Tibial nerve (tissue), 4 donors: ENCODE data around the gene MORN3. TPM values are rescaled to one million over a fixed set of nuclear protein-coding genes. Genes with fewer than 3 reads are reported as not detected.
"Not testable (repeated sequence)": the region's sequence is repeated elsewhere in the genome, so short reads cannot be mapped to it uniquely, and the experiment has no call there.

Experiments
- DNase-seq, 2 donors: peaks; one replicate each; pipeline ENCODE4 v3.0.0-alpha.2; 2019; ENCODE audit warnings: low spot score in 2 of 2
- H3K27ac ChIP-seq, 4 donors: fragments of 200-600 bp; sonication (generic) in 3 of 4; one replicate each; pipeline ENCODE4 v1.5.1; 2017 to 2019; ENCODE audit warnings: mild to moderate bottlenecking in 1 of 4
- H3K27me3 ChIP-seq, 2 donors: fragments of 200-600 bp; sonication (generic) in 1 of 2; one replicate each; pipeline versions ENCODE4 v1.5.1 to v1.6.0; 2017 to 2019
- H3K36me3 ChIP-seq, 3 donors: fragments of 200-600 bp; sonication (generic); one replicate each; pipeline ENCODE4 v1.5.1; 2018 to 2019
- H3K4me1 ChIP-seq, 4 donors: fragments of 200-600 bp; sonication (generic) in 3 of 4; one replicate each; pipeline ENCODE4 v1.5.1; 2017 to 2019
- H3K4me3 ChIP-seq, 4 donors: fragments of 200-600 bp; sonication (generic) in 3 of 4; one replicate each; pipeline ENCODE4 v1.5.1; 2017 to 2019; ENCODE audit warnings: mild to moderate bottlenecking in 1 of 4, moderate library complexity in 1 of 4
- H3K9me3 ChIP-seq, 4 donors: fragments of 200-600 bp; sonication (generic) in 3 of 4; one replicate each; pipeline ENCODE4 v1.5.1; 2017 to 2019
- CTCF ChIP-seq, 5 experiments: fragments of 200-600 bp in 3 of 5; fragments of 450-650 bp in 2 of 5; sonication (generic) in 3 of 5; IDR thresholded peaks; one replicate each; pipeline ENCODE4 v1.5.1; 2016 to 2019; ENCODE audit warnings: antibody characterized with exemption in 5 of 5, mild to moderate bottlenecking in 3 of 5, moderate library complexity in 2 of 5
- EP300 ChIP-seq, 2 donors: sonication (generic); formaldehyde crosslinking; IDR thresholded peaks; one replicate each; pipeline ENCODE4 v1.6.1; 2017; ENCODE audit warnings: antibody characterized with exemption in 2 of 2, mild to moderate bottlenecking in 1 of 2
- POLR2A ChIP-seq, 2 donors: fragments of 450-650 bp; IDR thresholded peaks; one replicate each; pipeline ENCODE4 v1.6.1; 2017; ENCODE audit warnings: antibody characterized with exemption in 2 of 2, mild to moderate bottlenecking in 2 of 2, moderate library complexity in 2 of 2
- WGBS, 2 donors: methylation state at CpG; one replicate each; pipeline ENCODE4 v1.1.5; 2018; 5-methylcytosine and 5-hydroxymethylcytosine counted together
- total RNA-seq, 4 donors: library from RNA; depleted of rRNA; stranded (reverse); fragments of >200 nt; gene quantifications; one replicate each; pipeline ENCODE4 v1.1.0, GENCODE V29; 2016

MORN3 gene
- total RNA-seq, 4 donors from 2014 or later: under 0.01 TPM; not detected in 3

GRCh38 chr12:121689430-121689829 is 20.0 kb upstream of the MORN3 start:
- DNase-seq: no peak
- H3K4me3 ChIP-seq: no peak overlapping the region
- WGBS, 2 donors: 93 to 94% methylated on average over 2 of the region's 2 CpGs
- H3K36me3 ChIP-seq: no peaks in the 10 kb centered on the region
- no peaks in the 10 kb centered on the region for H3K27me3 ChIP-seq
- H3K27ac ChIP-seq: no peak overlapping the region
- H3K4me1 ChIP-seq: peaks cover 0 to 16% (median 7%) of the 10 kb centered on the region in 4 donors
- no peaks in the 10 kb centered on the region for H3K9me3 ChIP-seq
- TF ChIP-seq POLR2A (IDR thresholded peaks at IDR 0.05) (no peak), EP300 (IDR thresholded peaks at IDR 0.05) (no peak), CTCF (IDR thresholded peaks at IDR 0.05) (no peak)

- Histone ChIP-seq H3K4me1 (peaks cover 0 to 16% (median 7%) of the 10 kb centered on the region in 4 donors), H3K27me3 (no peaks in the 10 kb centered on the region), H3K27ac (no peak overlapping the region), H3K9me3 (no peaks in the 10 kb centered on the region), H3K4me3 (no peak overlapping the region), H3K36me3 (no peaks in the 10 kb centered on the region)
- 77 to 80% methylated on average over 3 of the region's 3 CpGs for WGBS, 2 donors
- TF ChIP-seq POLR2A (IDR thresholded peaks at IDR 0.05) (no peak), EP300 (IDR thresholded peaks at IDR 0.05) (no peak), CTCF (IDR thresholded peaks at IDR 0.05) (no peak)
- no peak for DNase-seq
These were observed 19.5 kb upstream of the MORN3 start for GRCh38 chr12:121688966-121689365.

- H3K27ac ChIP-seq, DNase-seq, H3K36me3 ChIP-seq, H3K4me3 ChIP-seq, H3K27me3 ChIP-seq, H3K4me1 ChIP-seq, H3K9me3 ChIP-seq: not testable (repeated sequence)
- 63 to 64% methylated on average over 13 of the region's 13 CpGs for WGBS, 2 donors
These were observed 10.3 kb upstream of the MORN3 start for GRCh38 chr12:121679661-121680197.

- Histone ChIP-seq H3K27me3 (no peaks in the 10 kb centered on the region), H3K27ac (no peak overlapping the region), H3K4me1 (peaks cover 0 to 4% (median 0%) of the 10 kb centered on the region in 4 donors), H3K36me3 (no peaks in the 10 kb centered on the region), H3K9me3 (no peaks in the 10 kb centered on the region), H3K4me3 (no peak overlapping the region)
- 64 to 65% methylated on average over 9 of the region's 9 CpGs for WGBS, 2 donors
- DNase-seq: no peak
- TF ChIP-seq POLR2A (IDR thresholded peaks at IDR 0.05) (no peak), EP300 (IDR thresholded peaks at IDR 0.05) (no peak), CTCF (IDR thresholded peaks at IDR 0.05) (no peak)
These were observed 9.4 kb upstream of the MORN3 start for GRCh38 chr12:121678716-121679300.

GRCh38 chr12:121678305-121678704 is 8.9 kb upstream of the MORN3 start:
- Histone ChIP-seq H3K9me3 (no peaks in the 10 kb centered on the region), H3K27me3 (no peaks in the 10 kb centered on the region), H3K4me1 (peaks cover 0 to 6% (median 0%) of the 10 kb centered on the region in 4 donors), H3K27ac (no peak overlapping the region), H3K4me3 (no peak overlapping the region), H3K36me3 (no peaks in the 10 kb centered on the region)
- 76 to 79% methylated on average over 3 of the region's 3 CpGs for WGBS, 2 donors
- TF ChIP-seq CTCF (IDR thresholded peaks at IDR 0.05) (no peak), EP300 (IDR thresholded peaks at IDR 0.05) (no peak), POLR2A (IDR thresholded peaks at IDR 0.05) (no peak)
- no peak for DNase-seq
